ENCODE measurements around the gene HEMGN.

The HEMGN gene

DNA sequence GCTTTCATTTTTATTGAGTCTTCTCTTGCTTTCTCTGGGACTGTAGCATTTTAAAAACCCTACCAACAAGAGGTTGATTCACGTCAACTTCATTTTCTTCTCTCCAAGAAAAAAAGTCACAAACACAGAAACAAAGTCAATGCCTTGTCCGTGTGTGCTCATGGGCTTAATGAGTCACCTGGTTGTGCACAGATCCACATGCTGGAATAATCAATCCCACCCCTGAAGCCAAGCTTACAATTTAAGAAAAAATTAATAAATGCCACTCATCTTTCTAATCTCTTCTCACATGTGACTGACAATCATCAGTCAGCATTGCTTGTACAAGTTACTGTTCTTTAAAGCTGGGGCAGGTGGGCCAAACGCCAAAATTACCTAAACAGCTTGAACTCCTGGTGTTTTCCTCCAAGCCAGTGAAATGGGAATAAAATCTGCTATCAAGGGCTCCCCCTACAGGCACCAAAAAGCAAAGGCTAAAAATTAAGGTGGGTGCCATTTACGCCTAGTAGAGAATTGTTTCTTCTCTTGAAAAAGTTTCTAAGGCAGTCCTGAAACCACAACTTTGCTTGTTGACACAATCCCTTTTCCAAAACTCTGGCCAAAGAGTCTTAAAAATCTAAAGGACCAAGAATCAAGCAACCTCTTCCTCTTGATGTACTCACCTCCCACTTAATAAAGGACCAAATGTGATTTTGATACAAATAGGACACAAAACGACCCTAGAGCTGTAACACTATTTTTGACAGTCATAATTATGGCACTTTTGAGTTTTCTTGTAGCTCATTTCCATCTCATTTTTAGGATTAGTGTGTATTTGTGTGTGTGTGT lies 37.0 kb downstream of the HEMGN start:
- peak in 7 of 58 donors; percentile 3 to 44 (median 12) for DNase-seq

DNA sequence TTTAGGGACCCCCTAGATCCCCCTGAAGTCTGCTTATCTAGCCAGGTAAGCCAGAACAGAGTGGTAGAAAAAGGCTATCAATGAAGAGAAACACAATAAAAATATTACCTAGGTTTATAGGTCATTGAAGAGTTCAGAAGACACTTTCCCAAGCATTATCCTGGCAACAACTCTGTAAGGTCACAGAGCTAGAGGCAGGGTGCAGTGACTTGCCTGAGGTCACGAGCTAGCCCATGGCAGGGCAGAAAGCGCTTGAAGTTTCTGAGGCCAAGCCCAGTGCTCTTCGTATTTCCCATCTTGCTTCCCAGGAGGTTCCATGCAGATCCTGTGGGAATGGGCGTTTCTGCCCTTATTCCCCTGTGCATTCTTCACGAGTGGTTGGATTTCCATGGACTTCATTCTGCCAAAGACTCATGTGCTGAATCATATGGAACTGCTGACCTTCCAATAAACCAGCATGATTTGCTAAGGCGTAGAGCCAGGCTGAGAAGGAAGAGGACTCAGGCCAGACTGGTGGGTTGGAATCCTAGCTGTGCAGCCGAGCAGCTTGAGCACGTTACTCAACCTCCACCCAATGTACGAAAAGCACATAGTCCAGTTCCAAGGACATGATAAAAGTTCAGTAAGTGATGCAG lies 37.8 kb downstream of the HEMGN start:
- DNase-seq = no peak

DNA sequence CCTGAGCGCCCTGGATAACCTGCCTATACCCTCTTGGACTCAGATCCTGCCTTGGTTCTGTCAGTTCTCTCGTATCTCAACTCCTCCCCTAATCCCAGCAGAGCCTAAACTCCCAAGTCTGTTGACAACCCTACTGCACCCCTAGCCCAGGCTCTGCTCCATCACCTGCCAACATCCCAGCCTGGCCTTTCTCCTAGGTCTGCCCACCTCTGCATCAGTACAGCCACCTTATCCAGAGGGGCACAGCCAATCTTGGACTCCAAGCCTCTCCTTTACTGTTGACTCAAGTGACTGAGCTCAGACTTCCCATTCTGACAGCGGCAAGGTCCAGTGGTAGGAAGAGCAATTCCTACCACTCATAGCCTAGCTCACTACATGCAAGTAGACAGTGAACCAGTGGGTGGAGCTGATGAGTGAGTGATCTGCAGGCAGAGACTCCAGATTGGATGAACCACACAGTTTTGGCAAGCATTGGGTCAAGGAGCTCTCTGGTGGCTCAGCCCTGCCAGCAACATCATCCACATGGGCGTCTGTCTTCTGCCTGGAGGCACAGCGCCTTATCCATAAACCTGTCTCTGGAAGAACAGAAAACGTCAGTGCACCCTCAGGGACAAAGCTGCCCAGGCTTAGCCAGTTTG lies 42.2 kb downstream of the HEMGN start:
- DNase-seq = no peak

DNA sequence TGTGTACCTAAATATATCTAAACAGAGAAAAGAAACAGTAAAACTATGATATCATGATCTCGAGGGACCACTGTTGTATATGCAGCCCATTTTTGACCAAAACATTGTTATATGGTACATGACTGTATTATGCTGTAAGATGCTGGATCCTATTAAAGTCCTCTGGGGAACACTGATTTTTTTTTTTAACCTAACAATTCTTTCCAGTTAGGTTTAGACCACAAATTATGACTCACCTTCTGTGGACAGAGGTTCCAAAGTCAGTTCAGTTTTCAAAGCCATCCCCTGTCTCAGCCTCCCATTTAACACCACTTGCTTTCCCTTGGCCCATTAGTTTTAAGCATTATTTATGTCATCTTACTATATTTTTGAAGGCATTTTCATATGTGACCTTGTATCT lies 42.8 kb downstream of the HEMGN start:
- no peak for DNase-seq

DNA sequence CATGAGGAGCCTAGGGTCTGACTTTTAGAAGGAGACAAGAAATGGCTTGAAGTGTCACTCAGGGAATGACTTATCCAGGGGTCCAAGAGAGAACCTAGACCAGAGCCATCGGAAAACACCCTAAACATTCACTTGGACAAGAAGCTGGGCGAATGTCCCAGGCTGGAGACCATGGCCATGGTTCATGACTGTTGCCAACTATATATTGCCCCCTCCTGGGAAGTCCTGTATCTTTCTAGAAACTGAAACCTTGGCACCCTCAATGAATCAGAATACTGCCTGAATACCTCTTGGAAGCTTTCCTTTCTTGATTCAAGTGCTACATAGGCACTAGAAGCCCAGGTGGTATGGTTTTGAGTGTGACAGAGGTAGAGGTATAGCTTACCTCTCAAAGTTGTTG lies 45.6 kb downstream of the HEMGN start:
- no peak for DNase-seq

DNA sequence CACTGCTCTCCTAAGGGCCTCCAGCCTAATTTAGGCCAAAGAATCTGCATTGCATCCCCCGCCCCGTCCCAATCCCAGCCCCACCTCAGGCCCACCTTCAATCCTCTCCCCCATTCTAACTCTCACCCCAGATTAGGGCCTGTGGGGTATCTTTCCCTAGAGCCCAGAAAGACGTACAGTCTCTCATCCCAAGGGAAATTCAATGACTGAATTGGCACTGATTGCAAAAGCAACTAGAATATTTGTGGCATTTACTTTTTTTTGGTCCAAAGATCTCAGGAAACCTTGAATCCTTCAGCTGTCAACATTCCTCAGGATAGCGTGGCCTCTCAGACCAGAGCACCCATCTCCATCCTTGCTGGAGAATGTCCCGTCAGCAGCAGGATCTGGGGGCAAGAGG lies 46.2 kb downstream of the HEMGN start:
- no peak for DNase-seq

DNA sequence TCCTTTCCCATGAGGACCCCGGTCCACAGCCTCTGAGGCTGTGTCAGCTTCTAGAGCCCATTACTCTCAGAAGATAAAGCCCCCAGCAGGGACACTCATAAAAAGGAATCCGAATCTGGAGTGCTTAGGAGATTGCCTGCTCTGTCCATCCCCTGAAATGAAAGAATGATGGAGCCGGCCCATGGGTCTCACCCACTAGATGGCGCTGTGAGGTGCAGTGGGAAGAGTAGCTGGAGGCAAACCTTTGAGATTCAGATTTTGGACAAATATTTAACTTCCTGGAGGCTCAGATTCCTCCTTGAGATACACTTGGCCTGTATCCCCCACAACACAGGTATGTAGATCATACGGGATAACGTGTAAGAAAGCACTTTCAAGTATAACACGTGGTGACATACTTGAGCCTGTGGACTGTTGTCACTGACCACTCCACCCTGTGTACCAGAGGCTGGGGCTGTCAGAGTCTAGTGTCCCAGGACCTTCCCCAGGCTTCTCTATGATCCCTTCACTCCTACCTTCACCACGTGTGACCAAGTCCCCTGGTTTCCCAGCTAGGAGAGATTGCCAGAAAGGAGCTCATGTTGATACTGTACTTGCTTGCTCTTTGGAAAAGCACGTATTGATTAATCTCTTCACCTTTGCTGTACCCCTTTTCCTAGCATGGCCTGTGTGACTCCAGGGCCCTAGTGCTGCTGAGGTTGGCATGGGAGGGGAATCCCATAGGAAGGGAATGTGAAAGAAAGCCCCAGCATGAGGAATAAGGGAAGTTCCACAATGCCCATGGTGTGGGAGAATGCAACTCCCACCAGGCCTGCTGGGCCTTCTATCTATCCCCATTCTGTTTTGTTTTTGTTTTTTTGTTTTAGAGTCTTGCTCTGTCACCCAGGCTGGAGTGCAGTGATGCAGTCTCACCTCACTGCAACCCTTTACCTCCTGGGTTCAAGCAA lies 47.8 kb downstream of the HEMGN start:
- no peak for DNase-seq

DNA sequence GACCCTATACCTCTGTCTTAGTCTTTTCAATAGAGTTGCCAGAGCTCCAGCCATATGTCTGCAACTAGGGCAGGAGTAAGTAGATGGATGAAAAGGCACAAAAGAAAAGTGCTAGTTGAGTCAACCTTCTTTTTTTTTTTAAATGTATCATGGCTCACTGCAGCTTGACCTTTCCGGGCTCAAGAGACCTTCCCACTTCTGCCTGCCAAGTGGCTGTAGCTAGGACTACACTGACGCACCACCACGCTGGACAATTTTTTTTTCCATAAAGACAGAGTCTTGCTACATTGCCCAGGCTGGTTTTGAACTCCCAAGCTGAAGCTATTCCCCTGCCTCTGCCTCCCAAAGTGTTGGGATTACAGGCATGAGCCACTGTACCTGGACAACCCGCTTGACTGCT lies 57.6 kb downstream of the HEMGN start:
- no peak for DNase-seq
